ENCODE measurements around the gene FARS2.

Gene FARS2

GRCh38 chr6:5412017-5412416 is 150.7 kb downstream of the FARS2 start:
- H3K4me3 ChIP-seq (ENCODE audit: low read length): no peak overlapping the region
- TF ChIP-seq ZNF274 (IDR thresholded peaks at IDR 0.05; ENCODE audit: low read depth, low read length): no peak

GRCh38 chr6:5412663-5413062 is 151.3 kb downstream of the FARS2 start:
- H3K4me3 ChIP-seq (ENCODE audit: low read length): no peak overlapping the region

GRCh38 chr6:5416250-5416649 is 154.9 kb downstream of the FARS2 start:
- no peak for TF ChIP-seq ZNF274 (IDR thresholded peaks at IDR 0.05; ENCODE audit: low read depth, low read length)
- no peak overlapping the region for H3K4me3 ChIP-seq (ENCODE audit: low read length)

More at GRCh38 chr6:5412663-5413062, 151.3 kb downstream of the FARS2 start:
- no peak for TF ChIP-seq ZNF274 (IDR thresholded peaks at IDR 0.05; ENCODE audit: low read depth, low read length)

- no peak for TF ChIP-seq ZNF274 (IDR thresholded peaks at IDR 0.05; ENCODE audit: low read depth, low read length)
- H3K4me3 ChIP-seq (ENCODE audit: low read length): no peak overlapping the region
Observed at GRCh38 chr6:5422321-5422915, 161.1 kb downstream of the FARS2 start.

- no peak for TF ChIP-seq ZNF274 (IDR thresholded peaks at IDR 0.05; ENCODE audit: low read depth, low read length)
- no peak overlapping the region for H3K4me3 ChIP-seq (ENCODE audit: low read length)
Observed at GRCh38 chr6:5423251-5423650, 161.9 kb downstream of the FARS2 start.

DNA sequence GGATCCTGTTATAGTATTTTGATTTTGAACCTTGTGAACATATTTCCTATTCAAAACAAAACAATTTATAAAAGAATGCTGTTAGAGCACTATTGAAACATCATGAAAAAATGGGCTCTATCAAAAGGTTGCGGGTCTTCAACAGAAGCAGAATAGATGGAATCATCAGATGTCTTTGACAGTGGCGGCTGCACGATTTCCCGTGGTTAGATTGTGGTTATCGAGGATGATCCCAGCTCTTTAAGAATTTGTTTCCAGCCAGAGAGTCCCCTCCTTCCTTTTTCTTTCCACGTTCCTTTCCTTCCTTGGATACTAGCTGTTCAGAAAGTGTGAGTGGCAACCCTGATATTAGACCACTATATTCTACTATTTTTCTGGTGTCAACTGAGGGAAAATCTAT is 163.4 kb downstream of the FARS2 start:
- no peak overlapping the region for H3K4me3 ChIP-seq (ENCODE audit: low read length)
- no peak for TF ChIP-seq ZNF274 (IDR thresholded peaks at IDR 0.05; ENCODE audit: low read depth, low read length)

DNA sequence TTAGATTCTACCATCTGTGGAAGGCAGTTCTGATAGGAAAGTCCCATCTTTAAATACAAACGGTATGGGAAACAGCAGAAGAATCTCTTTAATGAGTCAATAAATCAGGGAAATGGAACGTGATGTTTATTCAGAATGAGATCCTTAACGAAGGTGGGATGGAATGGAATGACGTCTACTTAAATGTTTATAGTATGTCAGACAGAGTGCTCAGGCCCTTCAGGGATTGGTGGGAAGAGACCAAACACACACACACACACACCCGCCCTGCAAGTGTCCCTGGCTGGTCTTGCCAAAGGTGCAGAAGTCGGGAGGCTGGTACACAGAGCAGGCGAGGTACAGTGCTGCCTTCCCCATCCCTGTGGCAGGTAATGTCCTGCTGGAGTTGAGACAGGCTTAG is 164.0 kb downstream of the FARS2 start:
- TF ChIP-seq ZNF274 (IDR thresholded peaks at IDR 0.05; ENCODE audit: low read depth, low read length): no peak
- H3K4me3 ChIP-seq (ENCODE audit: low read length): no peak overlapping the region

DNA sequence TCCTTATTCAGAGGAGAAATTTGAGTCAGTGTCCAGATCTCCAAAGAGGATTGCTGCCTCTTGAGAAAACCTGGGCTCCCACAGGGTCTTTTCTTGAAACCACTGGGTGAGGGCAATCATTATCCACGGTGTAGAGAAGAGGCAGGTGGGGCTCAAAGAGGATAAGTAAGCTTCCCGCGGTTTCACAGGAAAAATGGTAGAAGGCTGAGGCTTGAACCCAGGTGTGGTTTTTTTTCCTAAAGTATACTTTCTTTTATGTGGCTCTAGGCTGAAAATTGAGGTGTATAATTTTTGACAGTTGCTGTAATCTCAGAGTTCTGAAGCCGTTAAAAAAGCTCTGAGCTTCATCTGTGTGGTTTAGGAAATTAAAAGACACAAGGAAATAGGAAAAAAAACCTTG is 164.5 kb downstream of the FARS2 start:
- no peak overlapping the region for H3K4me3 ChIP-seq (ENCODE audit: low read length)
- no peak for TF ChIP-seq ZNF274 (IDR thresholded peaks at IDR 0.05; ENCODE audit: low read depth, low read length)

GRCh38 chr6:5427586-5427985 is 166.3 kb downstream of the FARS2 start:
- H3K4me3 ChIP-seq (ENCODE audit: low read length): no peak overlapping the region
- no peak for TF ChIP-seq ZNF274 (IDR thresholded peaks at IDR 0.05; ENCODE audit: low read depth, low read length)

DNA sequence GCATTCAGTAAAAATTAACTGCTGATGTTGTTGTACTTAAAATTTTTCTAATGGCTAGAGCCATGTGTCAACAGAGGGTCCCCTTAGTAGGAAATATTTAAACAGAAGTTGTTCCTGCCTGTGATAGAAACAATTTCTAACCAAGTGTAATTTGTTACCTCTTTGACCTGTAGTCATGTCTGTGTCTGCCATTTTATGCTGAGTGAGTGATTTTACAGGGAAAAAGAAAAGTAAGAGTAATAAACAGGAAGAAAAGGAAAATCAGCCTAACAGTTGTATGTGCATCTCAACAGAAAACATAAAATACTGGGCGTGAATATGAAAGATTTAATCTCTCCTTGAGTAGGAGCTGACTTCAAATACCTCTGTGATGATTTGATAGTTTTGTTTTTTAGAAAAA is 172.0 kb downstream of the FARS2 start:
- H3K4me3 ChIP-seq (ENCODE audit: low read length): no peak overlapping the region
- TF ChIP-seq ZNF274 (IDR thresholded peaks at IDR 0.05; ENCODE audit: low read depth, low read length): no peak

- H3K4me3 ChIP-seq (ENCODE audit: low read length): no peak overlapping the region
- TF ChIP-seq ZNF274 (IDR thresholded peaks at IDR 0.05; ENCODE audit: low read depth, low read length): no peak
Observed at GRCh38 chr6:5435449-5435848, 174.1 kb downstream of the FARS2 start.

DNA sequence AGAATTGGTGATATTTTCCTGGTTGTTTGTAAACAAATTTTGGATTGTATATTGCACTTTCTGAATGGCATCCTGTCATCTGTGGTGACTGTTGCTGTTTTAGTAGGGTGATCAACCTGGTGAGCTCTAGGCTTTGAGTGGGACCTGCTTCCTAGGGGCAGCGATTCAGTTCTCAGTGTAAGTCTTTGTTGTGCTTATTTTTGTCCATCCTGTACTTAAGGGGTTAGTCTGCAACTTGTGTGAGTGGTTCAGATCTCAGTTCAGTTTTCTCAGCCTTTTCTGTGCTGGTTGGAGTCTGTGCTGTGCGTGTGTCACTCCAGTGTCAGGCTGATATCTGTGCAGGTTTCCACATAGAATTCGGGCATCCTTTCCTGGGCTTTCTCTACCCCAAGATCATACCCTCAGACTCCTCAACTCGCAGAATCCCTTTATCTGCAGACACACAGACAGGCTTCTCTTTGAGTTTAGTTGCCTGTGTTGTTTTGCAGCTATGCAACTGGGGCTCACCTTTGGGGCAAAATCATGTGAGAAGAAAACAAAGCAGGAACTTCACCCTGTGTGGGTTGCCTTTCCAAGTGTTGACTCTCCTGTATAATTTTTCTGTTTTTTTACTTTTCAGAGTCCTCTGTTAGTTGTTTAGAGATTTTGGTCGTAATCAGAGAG is 177.7 kb downstream of the FARS2 start:
- H3K4me3 ChIP-seq (ENCODE audit: low read length): no peak overlapping the region
- no peak for TF ChIP-seq ZNF274 (IDR thresholded peaks at IDR 0.05; ENCODE audit: low read depth, low read length)

GRCh38 chr6:5439749-5440148 is 178.4 kb downstream of the FARS2 start:
- no peak for TF ChIP-seq ZNF274 (IDR thresholded peaks at IDR 0.05; ENCODE audit: low read depth, low read length)
- no peak overlapping the region for H3K4me3 ChIP-seq (ENCODE audit: low read length)

- TF ChIP-seq ZNF274 (IDR thresholded peaks at IDR 0.05; ENCODE audit: low read depth, low read length): no peak
- no peak overlapping the region for H3K4me3 ChIP-seq (ENCODE audit: low read length)
Observed at GRCh38 chr6:5442319-5442718, 181.0 kb downstream of the FARS2 start.

DNA sequence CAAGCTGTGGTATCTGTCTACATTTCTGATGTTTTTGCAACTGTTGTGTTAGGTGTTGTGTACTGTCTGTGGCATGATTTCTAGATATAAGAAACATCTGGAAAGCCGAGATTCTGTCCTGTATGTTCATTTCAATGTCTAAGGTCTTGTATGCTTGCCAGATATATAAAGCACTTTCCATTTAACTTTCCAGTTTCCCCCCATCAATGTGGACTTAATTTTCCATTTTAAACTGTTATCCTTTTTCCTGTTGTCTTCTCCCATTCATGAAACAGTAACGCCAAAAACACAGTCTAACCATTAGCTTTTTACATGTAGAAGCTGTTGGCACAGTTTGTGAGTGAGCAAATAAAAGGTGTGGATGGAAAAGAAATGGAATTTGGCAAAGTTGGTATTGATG is 181.6 kb downstream of the FARS2 start:
- no peak for TF ChIP-seq ZNF274 (IDR thresholded peaks at IDR 0.05; ENCODE audit: low read depth, low read length)

DNA sequence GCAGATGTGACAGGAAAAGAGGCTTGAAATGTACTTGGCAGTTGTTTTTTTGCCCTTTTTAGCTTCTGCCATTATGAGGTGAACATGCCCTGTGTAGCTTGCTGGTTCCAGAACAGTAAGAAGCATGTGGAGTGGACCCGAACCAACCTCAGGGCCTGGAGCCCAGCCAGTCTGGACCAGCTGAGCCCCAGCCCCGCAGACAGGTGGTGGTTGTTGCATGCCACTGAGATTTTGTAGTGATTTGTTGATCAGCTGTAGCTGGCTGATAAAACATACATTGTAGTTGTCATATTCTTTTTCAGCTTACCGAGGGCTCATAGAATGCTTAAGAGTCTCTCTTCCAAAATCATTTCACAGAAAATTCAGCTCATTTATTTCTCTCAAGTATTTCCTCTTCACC is 182.2 kb downstream of the FARS2 start:
- H3K4me3 ChIP-seq (ENCODE audit: low read length): no peak overlapping the region
- TF ChIP-seq ZNF274 (IDR thresholded peaks at IDR 0.05; ENCODE audit: low read depth, low read length): no peak

More for the DNA sequence above, 181.6 kb downstream of the FARS2 start:
- no peak overlapping the region for H3K4me3 ChIP-seq (ENCODE audit: low read length)
